GM06990 (cell line): ENCODE data around the gene ANAPC16.
"Not testable (repeated sequence)": the region's sequence is repeated elsewhere in the genome, so short reads cannot be mapped to it uniquely, and the experiment has no call there.

ENCODE experiments used
- DNase-seq: peaks from one replicate; pipeline ENCODE4 v3.0.0-alpha.2; 2011; ENCODE audit not compliant: insufficient read length; ENCODE audit errors: extremely low read depth
- H3K27me3 ChIP-seq: replicated peaks from 2 replicates; pipeline ENCODE4 v1.6.0; 2011; ENCODE audit warnings: low read length; ENCODE audit not compliant: control insufficient read depth, insufficient read depth
- H3K36me3 ChIP-seq: 2 replicates; pipeline ENCODE4 v1.5.1; 2011; ENCODE audit warnings: low read length; ENCODE audit not compliant: control insufficient read depth, insufficient read depth
- H3K4me3 ChIP-seq: replicated peaks from 2 replicates; pipeline ENCODE4 v1.5.1; 2011; ENCODE audit warnings: low read depth, mild to moderate bottlenecking, control low read depth, low read length
- TF ChIP-seq, protein P1 (sequence below): IDR thresholded peaks from 2 replicates; pipeline ENCODE4 v1.5.1; 2011; ENCODE audit warnings: low read length, control low read depth, mild to moderate bottlenecking, inconsistent platforms; ENCODE audit not compliant: insufficient read depth, poor library complexity, severe bottlenecking

ANAPC16 gene

DNA sequence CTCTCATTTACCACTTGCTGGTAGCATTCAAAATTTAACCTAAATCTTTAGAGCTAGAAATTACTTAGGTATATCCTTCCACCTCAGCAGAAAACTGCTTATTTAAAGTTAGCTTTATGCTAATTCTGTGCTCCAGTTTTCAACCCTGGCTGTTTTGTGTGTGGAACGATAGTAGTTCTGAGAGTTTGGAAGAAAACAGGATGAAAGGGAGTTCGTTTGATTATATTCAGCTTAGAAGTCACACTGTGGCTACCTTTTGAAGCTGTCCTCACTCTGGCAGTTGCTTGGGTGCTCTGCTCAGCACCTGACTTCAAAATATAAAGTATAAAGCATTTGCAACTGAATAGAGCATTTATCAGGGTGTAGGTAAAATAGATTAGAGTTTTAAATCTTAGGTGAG lies 2.9 kb downstream of the ANAPC16 start:
- Histone ChIP-seq H3K36me3 (peaks cover 2% of the 10 kb centered on the region), H3K27me3 (no peaks in the 10 kb centered on the region), H3K4me3 (peak overlapping the region; percentile 35)
- DNase-seq: no peak
- TF ChIP-seq, protein P1, sequence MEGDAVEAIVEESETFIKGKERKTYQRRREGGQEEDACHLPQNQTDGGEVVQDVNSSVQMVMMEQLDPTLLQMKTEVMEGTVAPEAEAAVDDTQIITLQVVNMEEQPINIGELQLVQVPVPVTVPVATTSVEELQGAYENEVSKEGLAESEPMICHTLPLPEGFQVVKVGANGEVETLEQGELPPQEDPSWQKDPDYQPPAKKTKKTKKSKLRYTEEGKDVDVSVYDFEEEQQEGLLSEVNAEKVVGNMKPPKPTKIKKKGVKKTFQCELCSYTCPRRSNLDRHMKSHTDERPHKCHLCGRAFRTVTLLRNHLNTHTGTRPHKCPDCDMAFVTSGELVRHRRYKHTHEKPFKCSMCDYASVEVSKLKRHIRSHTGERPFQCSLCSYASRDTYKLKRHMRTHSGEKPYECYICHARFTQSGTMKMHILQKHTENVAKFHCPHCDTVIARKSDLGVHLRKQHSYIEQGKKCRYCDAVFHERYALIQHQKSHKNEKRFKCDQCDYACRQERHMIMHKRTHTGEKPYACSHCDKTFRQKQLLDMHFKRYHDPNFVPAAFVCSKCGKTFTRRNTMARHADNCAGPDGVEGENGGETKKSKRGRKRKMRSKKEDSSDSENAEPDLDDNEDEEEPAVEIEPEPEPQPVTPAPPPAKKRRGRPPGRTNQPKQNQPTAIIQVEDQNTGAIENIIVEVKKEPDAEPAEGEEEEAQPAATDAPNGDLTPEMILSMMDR: no peak

DNA sequence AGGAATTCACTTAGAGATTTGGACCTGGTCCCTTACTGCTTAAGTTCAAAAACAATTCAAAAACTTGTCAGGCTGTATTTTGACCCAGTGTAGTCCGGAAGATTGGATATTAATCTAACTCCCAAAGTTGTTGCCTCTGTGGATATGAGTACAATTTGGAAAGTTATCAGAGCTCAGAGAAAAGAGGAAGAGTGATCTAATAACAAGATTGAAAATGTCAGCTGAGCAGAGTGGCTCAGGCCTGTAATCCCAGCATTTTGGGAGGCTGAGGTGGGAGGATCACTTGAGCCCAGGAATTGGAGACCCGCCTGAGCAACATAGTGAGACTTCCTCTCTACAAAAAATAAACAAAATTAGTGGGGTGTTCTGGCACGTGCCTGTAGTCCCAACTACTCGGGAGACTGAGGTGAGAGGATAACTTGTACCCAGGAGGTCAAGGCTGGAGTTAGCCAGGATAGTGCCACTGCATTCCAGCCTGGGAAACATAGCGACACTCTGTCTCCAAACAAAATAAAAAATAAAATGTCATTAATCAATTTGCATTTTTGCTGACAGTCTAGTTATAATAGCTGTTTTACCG lies 3.5 kb downstream of the ANAPC16 start:
- TF ChIP-seq, protein P1: no peak
- Histone ChIP-seq H3K36me3 (peaks cover 5% of the 10 kb centered on the region), H3K27me3 (no peaks in the 10 kb centered on the region), H3K4me3 (no peak overlapping the region; the same call in 1 of the 2 replicates)
- DNase-seq: no peak

DNA sequence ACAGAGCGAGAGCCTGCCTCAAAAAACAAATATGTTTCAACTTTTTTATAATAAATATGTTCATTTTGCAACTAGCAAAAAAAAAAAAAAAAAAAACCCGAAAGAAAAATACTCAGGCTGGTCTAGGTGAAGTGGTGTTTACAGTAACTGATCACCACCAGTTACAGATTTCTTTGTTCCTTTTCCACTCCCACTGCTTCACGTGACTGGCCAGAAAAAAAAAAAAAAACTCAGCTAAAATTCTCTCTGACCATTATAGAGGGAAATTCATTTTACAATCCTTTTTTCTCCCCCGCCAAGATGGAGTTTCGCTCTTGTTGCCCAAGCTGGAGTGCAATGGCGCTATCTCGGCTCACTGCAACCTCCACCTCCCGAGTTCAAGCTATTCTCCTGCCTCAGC lies 4.8 kb downstream of the ANAPC16 start:
- TF ChIP-seq, protein P1: no peak
- H3K36me3 ChIP-seq: peaks cover 8% of the 10 kb centered on the region
- no peaks in the 10 kb centered on the region for H3K27me3 ChIP-seq
- H3K4me3 ChIP-seq: no peak overlapping the region
- DNase-seq: no peak

DNA sequence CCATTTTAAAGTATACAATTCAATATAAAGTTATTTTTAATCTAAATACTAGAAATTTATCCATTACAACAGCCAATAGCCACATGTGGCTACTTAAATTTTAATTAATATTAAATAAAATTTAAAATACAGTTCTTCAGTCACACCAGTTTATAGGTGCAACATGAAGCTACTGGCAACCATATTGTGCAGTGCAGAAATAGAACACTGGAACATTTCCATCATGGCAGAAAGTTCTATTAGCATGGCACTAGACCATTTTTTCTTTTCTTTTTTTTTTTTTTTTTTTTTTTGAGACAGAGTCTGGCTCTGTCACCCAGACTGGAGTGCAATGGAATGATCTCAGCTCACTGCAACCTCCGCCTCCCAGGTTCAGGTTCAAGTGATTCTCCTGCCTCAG lies 5.5 kb downstream of the ANAPC16 start:
- peaks cover 8% of the 10 kb centered on the region for H3K36me3 ChIP-seq
- no peaks in the 10 kb centered on the region for H3K27me3 ChIP-seq
- H3K4me3 ChIP-seq: no peak overlapping the region
- TF ChIP-seq, protein P1: no peak
- DNase-seq: no peak

DNA sequence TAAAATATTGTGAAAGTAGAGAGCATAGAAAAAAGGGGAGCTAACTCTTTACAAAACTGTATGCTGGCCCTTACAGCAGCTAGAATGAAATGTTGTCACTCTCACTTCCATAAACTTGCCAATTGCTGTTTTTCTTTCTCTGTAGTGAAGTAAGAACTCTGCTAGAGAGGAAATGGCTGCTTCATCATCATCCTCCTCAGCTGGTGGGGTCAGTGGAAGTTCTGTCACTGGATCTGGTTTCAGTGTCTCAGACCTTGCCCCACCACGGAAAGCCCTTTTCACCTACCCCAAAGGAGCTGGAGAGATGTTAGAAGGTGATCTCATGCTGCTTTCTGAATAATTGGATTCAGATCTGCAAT lies 7.9 kb downstream of the ANAPC16 start:
- peaks cover 8% of the 10 kb centered on the region for H3K36me3 ChIP-seq
- peak; percentile 29 for DNase-seq
- no peak overlapping the region for H3K4me3 ChIP-seq
- TF ChIP-seq, protein P1: no peak
- no peaks in the 10 kb centered on the region for H3K27me3 ChIP-seq

DNA sequence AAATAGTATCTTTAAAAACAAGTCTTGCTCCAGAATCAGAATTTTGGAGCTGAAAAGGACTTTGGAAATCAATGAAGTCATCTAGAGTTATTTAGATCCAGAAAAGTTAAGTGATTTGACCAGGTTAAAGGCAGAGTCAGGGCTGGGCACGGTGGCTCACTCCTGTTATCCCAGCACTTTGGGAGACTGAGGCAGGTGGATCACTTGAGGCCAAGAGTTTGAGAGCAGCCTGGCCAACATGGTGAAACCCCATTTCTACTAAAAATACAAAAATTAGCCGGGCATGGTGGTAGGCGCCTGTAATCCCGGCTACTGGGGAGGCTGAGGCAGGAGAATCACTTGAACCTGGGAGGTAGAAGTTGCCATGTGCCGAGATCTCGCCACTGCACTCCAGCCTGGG lies 8.4 kb downstream of the ANAPC16 start:
- not testable (repeated sequence) for H3K4me3 ChIP-seq, H3K27me3 ChIP-seq, H3K36me3 ChIP-seq, DNase-seq
